GM12878 (cell line): ENCODE results near the gene ATAD3A. TPM values are rescaled to one million over a fixed set of nuclear protein-coding genes. Genes with fewer than 3 reads are reported as not detected.
"Not testable (repeated sequence)": the region's sequence is repeated elsewhere in the genome, so short reads cannot be mapped to it uniquely, and the experiment has no call there.

Experiments used
- ATAC-seq: fragments of 200-7000 bp; cut with Tn5 transposase; 3 replicates; pipeline ENCODE4 v1.9.1; 2020; ENCODE audit warnings: mild to moderate bottlenecking, moderate library complexity
- BruUV-seq: library from RNA; stranded (reverse); fragments of 400-500 nt; replicated peaks from 2 replicates; lab custom pipeline; 2021; lab: Mats Ljungman, UMichigan
- CTCF ChIA-PET: fragments of 300-600 bp; sonication (Branson Sonifier 250); formaldehyde crosslinking; extraction: SDS; loops from one replicate; lab custom pipeline; 2021; ENCODE audit warnings: inconsistent platforms; lab: Yijun Ruan, JAX
- POLR2A ChIA-PET: fragments of 350-600 bp; formaldehyde crosslinking; extraction: SDS; loops from one replicate; lab custom pipeline; 2021; ENCODE audit warnings: inconsistent platforms; lab: Charles Lee
- RAD21 ChIA-PET: fragments of 300-600 bp; sonication (Branson Sonifier 250); formaldehyde crosslinking; loops from one replicate; lab custom pipeline; 2023; ENCODE audit warnings: antibody characterized with exemption; ENCODE audit not compliant: unreplicated experiment; lab: Charles Lee
- SMC1A ChIA-PET: fragments of 300-600 bp; sonication (Branson Sonifier 250); formaldehyde crosslinking; loops from one replicate; lab custom pipeline; 2023; ENCODE audit not compliant: unreplicated experiment, uncharacterized antibody; lab: Charles Lee
- DNase-seq: peaks from one replicate; pipeline ENCODE4 v3.0.0-alpha.2; 2011; ENCODE audit warnings: low read depth, low spot score
- FAIRE-seq: peaks from 3 replicates; lab custom pipeline; 2011; peaks lifted over from hg19 to GRCh38; lab: Jason Lieb, UNC
- H2AFZ ChIP-seq: 2 replicates; pipeline ENCODE4 v1.6.0; 2011; ENCODE audit warnings: low read depth, low read length, control low read depth; ENCODE audit not compliant: control insufficient read depth
- H3K27ac ChIP-seq: 2 replicates; pipeline ENCODE4 v1.5.1; 2011; ENCODE audit warnings: control low read depth; ENCODE audit not compliant: control insufficient read depth, insufficient read depth
- H3K27me3 ChIP-seq, 2 experiments: replicated peaks in 1 of 2; 2 replicates each; pipeline versions ENCODE4 v1.6.0 to v1.6.1; 2011; ENCODE audit warnings: low read length in 1 of 2; ENCODE audit not compliant: control insufficient read depth in 2 of 2, insufficient read depth in 2 of 2
- H3K36me3 ChIP-seq, 2 experiments: 2 replicates each; pipeline ENCODE4 v1.5.1; 2011; ENCODE audit warnings: low read length in 1 of 2; ENCODE audit not compliant: control insufficient read depth in 2 of 2, insufficient read depth in 2 of 2
- H3K4me1 ChIP-seq: 2 replicates; pipeline ENCODE4 v1.6.1; 2011; ENCODE audit warnings: mild to moderate bottlenecking, low read length, moderate library complexity, mixed read lengths; ENCODE audit not compliant: control insufficient read depth, insufficient read depth
- H3K4me2 ChIP-seq: 2 replicates; pipeline ENCODE4 v1.6.0; 2011; ENCODE audit warnings: control low read depth; ENCODE audit not compliant: control insufficient read depth, insufficient read depth
- H3K4me3 ChIP-seq: fragments of 200-600 bp; sonication (generic); 2 replicates; pipeline ENCODE4 v1.5.1; 2016
- H3K79me2 ChIP-seq: 2 replicates; pipeline ENCODE4 v1.6.0; 2011; ENCODE audit warnings: low read length; ENCODE audit not compliant: control insufficient read depth, insufficient read depth
- H3K9ac ChIP-seq: 2 replicates; pipeline ENCODE4 v1.8.0; 2011; ENCODE audit warnings: low read length, control low read depth, mixed read lengths; ENCODE audit not compliant: control insufficient read depth, insufficient read depth
- H3K9me3 ChIP-seq: replicated peaks from 3 replicates; pipeline ENCODE4 v1.5.1; 2011; ENCODE audit warnings: mild to moderate bottlenecking, low read length; ENCODE audit not compliant: control insufficient read depth, insufficient read depth
- H4K20me1 ChIP-seq: 2 replicates; pipeline ENCODE4 v1.6.0; 2011; ENCODE audit not compliant: control insufficient read depth, insufficient read depth
- NR2F1 ChIP-seq: fragments of 450-650 bp; conservative IDR thresholded peaks from 2 replicates; pipeline ENCODE4 v1.6.1; 2017; ENCODE audit warnings: mild to moderate bottlenecking
- WGBS: methylation state at CpG from one replicate; pipeline ENCODE4 v1.1.6; 2016; ENCODE audit warnings: low lambda C conversion rate; ENCODE audit not compliant: insufficient replicate concordance, insufficient coverage; ENCODE audit errors: missing lambda C conversion rate; 5-methylcytosine and 5-hydroxymethylcytosine counted together
- in situ Hi-C: fragments of 300-500 bp; cut with MboI; formaldehyde crosslinking; loops from 9 replicates; pipeline ENCODE4 v1.14.3; 2018; ENCODE audit warnings: mixed read lengths
- intact Hi-C: fragments of 100-400 bp; cut with micrococcal nuclease; formaldehyde crosslinking; loops from one replicate; pipeline ENCODE4 v1.14.2; 2022; ENCODE audit not compliant: unreplicated experiment
- polyA plus RNA-seq, 11 experiments: library from polyadenylated mRNA; depleted of rRNA in 4 of 11; unstranded in 6 of 11; stranded (reverse) in 5 of 11; fragments of >200 nt; fragmentation: Nextera tagmentation in 4 of 11; fragmentation: Illumina TruSeq in 1 of 11; extraction: Ambion mirVana in 4 of 11; extraction: Trizol in 1 of 11; gene quantifications; 1 replicate in 1 of 11; 2 replicates in 10 of 11; pipeline versions ENCODE4 v1.2.1 to v1.2.3, GENCODE V29; 2011 to 2016; ENCODE audit warnings: inconsistent platforms in 2 of 11, missing spikeins in 2 of 11, low read depth in 1 of 11
- total RNA-seq, 4 experiments: library from RNA; depleted of rRNA in 3 of 4; stranded (reverse); fragments of >200 nt in 3 of 4; fragmentation: Illumina TruSeq in 1 of 4; extraction: Trizol in 1 of 4; gene quantifications; 2 replicates each; pipeline versions ENCODE4 v1.2.1 to v1.2.3, GENCODE V29; 2013 to 2021
- TF ChIP-seq, protein P1 (sequence below): IDR thresholded peaks from 2 replicates; pipeline ENCODE4 v1.6.1; 2011; ENCODE audit warnings: low read depth, low read length, improper control_type of control experiment, borderline replicate concordance

ATAD3A gene
- total and polyA plus RNA-seq, 10 of the 15 experiments (the other 5 are each of a cell fraction or from before 2014, with no cell fraction given): 0.05 to 93.5 (median 38.9) TPM

DNA sequence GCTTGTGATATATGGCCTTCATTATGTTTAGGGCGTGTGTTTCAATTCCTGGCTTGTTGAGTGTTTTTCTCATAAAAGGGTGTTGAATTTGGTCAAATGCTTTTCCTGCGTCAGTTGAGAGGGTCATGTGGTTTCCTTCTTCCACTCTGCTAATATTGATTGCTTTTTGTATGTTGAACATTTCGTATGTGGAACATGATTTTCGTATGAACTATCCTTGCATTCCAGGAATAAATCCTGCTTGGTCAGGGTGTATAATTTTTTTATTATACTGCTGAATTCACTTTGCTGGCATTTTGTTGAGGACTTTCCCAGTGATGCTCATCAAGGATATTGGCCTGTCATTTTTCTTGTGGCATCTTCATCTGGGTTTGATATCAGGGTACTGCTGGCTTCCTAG is 4.7 kb upstream of the ATAD3A start (continued):
- TF ChIP-seq, protein P1, sequence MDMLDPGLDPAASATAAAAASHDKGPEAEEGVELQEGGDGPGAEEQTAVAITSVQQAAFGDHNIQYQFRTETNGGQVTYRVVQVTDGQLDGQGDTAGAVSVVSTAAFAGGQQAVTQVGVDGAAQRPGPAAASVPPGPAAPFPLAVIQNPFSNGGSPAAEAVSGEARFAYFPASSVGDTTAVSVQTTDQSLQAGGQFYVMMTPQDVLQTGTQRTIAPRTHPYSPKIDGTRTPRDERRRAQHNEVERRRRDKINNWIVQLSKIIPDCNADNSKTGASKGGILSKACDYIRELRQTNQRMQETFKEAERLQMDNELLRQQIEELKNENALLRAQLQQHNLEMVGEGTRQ: no peak
- TF ChIP-seq NR2F1: no peak

DNA sequence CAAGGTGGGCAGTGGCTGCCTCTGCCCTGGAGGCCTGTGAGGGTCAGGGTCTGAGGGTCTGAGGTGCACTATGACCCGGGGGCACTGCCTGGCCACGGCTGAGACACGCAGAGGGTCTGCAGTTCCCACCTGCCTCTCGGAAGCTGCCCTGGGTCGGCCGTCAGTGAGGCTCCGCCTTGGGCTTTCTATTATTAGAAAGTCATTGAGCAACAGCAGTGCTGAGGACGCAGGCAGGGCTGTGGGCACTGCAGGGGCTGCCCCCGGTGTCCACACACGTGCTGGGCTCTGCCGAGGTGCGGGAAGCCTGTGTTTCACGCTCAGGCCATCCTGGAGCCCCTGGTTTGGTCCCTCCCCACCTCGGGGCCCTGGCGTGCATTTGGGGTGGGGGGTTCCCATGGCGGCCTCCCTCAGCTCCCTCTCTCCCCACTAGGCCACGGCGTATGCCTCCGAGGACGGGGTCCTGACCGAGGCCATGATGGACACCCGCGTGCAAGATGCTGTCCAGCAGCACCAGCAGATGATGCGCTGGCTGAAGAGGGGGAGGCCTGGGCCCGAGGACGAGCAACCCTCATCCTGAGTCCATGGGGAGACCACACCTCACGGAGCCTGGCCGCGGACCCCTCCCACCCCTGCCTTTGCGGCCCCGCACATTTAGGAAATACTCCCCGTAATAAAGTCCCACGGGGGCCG is 3.0 kb upstream of the ATAD3A start:
- DNase-seq, H2AFZ ChIP-seq, H3K27ac ChIP-seq, H3K36me3 ChIP-seq, RAD21 ChIA-PET, SMC1A ChIA-PET, H3K9me3 ChIP-seq, ATAC-seq, H3K4me2 ChIP-seq, H3K27me3 ChIP-seq, H4K20me1 ChIP-seq, FAIRE-seq, H3K4me1 ChIP-seq, H3K4me3 ChIP-seq, H3K9ac ChIP-seq, POLR2A ChIA-PET, CTCF ChIA-PET, BruUV-seq: not testable (repeated sequence)
- peaks cover 16% of the 10 kb centered on the region for H3K79me2 ChIP-seq
- in situ Hi-C loops: loop anchor here (5.0 kb wide), 1 partner anchor 107 kb away; no protein-coding TSS in a partner anchor
- 75% methylated on average over 21 of the region's 34 CpGs for WGBS
- intact Hi-C loops: loop anchor here (10.0 kb wide), 1 partner anchor 134 kb away; the partner anchor contains the start of gene AURKAIP1

DNA sequence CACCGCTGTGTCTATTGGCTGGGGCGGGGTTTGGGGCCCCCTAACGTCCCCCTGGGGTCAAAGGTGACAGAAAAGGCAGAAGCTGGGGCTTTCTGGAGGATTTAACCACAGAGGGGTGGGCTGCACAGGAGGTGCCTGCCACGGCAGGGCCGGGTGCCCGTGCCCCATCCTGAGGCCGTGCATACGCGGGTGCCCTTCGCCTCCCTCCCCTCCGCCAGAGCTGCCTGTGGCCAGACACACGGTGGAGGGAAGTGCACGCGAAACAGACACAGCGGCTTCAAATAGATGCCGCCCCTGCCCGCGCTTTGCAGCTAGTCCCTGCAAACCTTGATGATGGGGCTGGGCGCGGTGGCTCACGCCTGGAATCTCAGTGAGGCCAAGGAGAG is 2.5 kb upstream of the ATAD3A start:
- H3K27me3 ChIP-seq, H4K20me1 ChIP-seq, H2AFZ ChIP-seq, FAIRE-seq, ATAC-seq, H3K36me3 ChIP-seq, H3K4me1 ChIP-seq, H3K4me2 ChIP-seq, SMC1A ChIA-PET, H3K27ac ChIP-seq, H3K9me3 ChIP-seq, CTCF ChIA-PET, H3K4me3 ChIP-seq, RAD21 ChIA-PET, BruUV-seq, DNase-seq, H3K9ac ChIP-seq: not testable (repeated sequence)
- POLR2A ChIA-PET: interaction anchor here (0.7 kb wide), 1 partner anchor 268 kb away, joined by 3 read pairs; no protein-coding TSS in a partner anchor
- peaks cover 16% of the 10 kb centered on the region for H3K79me2 ChIP-seq
- 83% methylated on average over 16 of the region's 21 CpGs for WGBS
- intact Hi-C loops (loop anchor here (10.0 kb wide), 1 partner anchor 135 kb away; the partner anchor contains the start of gene AURKAIP1), in situ Hi-C loops (loop anchor here (5.0 kb wide), 1 partner anchor 107 kb away; no protein-coding TSS in a partner anchor)
